Activated CD8-positive, alpha-beta memory T cell treated with anti-CD3 and anti-CD28 coated beads for 24 hours (primary cell): Measurements from ENCODE around the gene LRCH2.
"Not testable (repeated sequence)": the region's sequence is repeated elsewhere in the genome, so short reads cannot be mapped to it uniquely, and the experiment has no call there.

Source experiments
- DNase-seq: peaks from one replicate; pipeline ENCODE4 v3.0.0-alpha.2; 2020

The LRCH2 gene

DNA sequence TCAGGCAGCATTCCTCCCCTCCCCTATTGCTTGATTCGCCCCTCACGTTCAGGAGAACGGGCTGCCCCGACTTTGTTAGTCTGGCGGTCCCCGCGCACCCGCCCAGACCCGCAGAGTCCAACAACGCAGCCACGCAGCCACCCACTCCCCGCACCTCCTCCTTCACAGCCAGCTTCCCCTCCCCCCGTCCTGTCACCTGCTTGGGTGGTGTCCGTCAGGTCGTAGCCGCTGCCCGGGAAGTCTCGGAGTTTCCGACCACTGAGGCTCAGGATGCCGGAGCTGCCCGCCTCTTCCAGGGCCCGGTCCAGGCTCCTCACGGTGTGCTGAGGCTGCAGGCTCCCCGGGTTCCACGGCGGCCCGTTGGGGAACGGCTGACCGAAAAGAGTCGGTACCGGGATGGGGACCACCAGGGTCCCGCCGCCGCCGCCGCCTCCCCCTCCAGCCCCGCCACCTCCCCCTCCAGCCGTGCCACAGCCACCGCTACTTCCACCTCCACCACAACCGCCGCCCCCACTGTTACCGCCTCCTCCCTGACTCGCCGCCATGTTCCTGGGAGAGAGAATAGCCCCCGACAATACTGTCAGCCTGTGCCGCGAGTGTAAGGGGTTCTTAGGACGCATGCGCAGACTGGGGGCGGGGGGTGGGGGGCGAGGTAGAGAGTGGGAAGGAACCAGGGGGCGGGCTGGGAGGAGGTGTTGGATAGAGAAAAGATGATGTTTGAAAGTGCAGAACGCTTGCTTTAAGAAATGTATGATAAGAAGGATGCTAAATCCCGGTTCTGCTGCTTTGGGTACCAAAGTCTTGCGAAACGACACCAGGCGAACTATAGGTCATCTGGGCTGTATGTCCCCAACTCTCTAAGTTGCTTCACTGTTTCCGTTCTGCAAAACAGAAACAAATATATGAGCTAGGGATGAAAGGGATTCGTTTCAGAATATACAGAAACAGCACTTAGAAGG, at the start of gene LRCH2:
TSS of gene LRCH2 (minus strand) at position 600 of the 959 bp plus-strand sequence. CDS start at position 545, 55 bp downstream.
- no peak for DNase-seq

DNA sequence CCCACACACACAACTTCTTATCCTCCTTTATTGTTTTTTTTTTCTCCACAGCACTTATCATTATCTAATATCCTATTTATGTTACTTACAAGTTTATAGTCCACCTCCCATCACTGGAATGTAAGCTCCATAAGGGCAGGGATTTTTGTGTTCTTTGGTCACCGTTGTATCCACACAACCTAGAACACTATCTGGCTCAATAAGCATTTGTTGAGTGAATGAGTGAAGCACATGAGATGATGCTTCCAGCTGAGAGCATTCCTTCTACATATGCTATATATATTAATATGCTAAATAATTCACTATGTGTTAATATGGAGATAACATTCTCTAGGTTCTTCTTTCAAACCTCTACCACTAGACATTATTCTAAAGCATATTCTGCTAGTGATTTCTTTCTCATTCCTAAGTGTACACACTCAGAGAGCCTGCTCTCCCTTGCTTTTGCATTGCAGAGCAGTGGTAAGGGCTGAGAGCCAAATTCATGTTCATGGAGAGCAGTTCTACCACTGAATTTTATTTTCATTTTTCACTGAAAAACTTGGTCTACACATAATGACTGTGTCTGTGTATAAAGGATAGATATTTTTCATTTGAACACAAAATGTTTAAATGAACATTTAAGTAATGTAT, 35.3 kb upstream of the LRCH2 start:
- no peak for DNase-seq

DNA sequence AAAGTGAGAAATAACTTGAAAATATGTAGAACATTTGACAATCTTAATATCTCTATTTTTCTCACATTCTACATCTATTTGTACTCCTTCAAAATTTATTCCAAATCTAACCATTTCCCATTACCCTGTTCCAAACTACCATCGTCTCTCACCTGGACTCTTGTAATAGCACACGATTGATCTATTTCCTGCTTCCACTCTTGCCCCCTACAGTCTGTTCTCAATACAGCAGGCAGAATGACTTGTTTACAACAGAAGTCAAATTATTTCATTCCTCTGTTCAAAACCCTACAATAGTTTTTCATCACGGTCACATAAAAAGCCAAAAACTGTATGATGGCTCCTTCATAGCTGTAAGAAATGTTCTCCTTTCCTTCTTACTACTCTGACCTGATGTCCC, 34.5 kb upstream of the LRCH2 start:
- DNase-seq: no peak

- DNase-seq: no peak
These were observed 32.4 kb upstream of the LRCH2 start for GRCh38 chrX:115266300-115266699.

GRCh38 chrX:115264009-115264408, 30.1 kb upstream of the LRCH2 start:
- DNase-seq: no peak

- no peak for DNase-seq
These were observed 27.3 kb upstream of the LRCH2 start for GRCh38 chrX:115261148-115261547.

DNA sequence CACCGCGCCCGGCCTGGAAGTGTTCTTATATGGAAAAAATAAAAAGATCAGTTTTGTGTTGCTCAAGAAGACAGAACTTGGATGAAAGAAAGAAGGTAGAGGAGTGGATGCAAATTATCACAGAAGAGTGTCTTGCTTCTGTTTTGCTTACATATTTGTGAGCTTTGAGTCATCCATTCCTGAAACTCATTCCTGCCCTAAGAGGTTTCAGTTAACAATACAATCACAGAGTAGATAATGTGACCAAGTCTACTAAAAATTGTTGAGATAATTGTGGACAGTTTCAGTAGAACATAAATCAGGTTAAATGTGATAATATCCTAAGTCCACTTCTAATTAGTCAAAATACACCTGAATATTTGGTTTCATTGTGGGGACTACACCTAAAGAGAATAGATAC, 26.4 kb upstream of the LRCH2 start:
- no peak for DNase-seq

DNA sequence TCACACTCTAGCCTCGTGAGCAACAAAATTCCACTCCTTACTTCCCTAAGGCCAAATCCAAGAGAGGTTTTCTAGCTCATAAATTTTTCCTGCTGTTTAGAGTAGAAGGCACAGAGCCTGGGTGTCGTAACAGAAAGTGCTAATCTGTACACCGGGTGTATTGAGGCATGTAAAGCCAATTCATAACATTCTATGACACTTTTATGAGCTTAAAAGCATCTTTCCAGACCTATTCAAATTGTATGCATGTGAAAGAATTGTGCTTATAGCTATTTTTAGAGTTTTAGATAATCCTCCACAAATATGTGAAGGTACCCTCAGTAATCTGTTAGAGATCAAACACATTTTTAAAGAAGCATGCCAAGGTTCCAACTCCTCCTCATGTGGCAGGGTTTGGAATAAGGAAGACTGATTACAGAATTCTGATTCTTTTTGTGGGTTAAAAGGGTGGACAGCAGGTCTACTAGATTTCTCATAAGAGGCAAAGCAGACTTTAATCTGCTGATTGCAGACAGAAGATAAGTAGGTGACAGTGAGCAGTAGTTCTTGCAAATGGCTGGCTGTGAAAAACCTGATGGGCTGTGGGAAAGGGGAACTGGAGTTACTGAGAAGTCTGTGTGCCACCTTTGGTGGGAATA, 25.5 kb upstream of the LRCH2 start:
- no peak for DNase-seq

GRCh38 chrX:115257711-115258110, 23.8 kb upstream of the LRCH2 start:
- no peak for DNase-seq

DNA sequence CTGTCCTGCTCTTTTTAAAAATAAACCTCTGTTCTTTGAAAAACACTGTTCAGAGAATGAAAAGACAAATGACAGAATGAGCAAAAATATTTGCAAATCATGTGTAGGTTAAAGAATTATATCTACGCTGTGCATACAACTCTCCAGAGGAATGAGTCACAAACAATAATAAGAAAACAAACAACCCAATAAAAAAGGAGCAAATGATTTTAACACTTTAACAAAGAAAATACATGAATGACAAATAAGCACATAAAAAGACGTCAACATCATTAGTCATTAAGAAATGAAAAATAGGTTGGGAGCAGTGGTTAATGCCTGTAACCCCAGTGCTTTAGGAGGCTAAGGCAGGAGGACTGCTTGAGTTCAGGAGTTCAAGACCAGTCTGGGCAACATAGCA, 21.1 kb upstream of the LRCH2 start:
- DNase-seq: no peak

- no peak for DNase-seq
These were observed 17.8 kb upstream of the LRCH2 start for GRCh38 chrX:115251458-115252233.

GRCh38 chrX:115237056-115237455, 3.2 kb upstream of the LRCH2 start:
- no peak for DNase-seq

DNA sequence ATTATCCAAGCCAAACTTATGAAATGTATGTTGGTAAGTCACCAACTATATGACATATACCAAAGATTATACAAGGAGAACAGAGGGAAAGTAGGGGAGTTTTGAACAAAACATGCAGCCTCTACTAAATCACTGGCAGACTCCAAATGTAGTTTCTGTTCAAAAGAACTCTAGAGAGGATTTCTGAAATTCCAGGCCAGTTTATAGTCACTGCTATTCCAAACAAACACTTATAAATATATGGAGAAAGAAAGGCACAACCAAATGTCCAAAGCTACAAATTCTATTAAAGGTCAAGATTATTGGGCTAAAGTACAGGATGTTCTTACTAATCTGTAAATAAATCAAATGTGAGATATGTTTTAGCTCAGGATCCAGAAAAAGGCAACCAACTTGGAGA, 2.7 kb upstream of the LRCH2 start:
- DNase-seq: no peak

- no peak for DNase-seq
These were observed 565 bp upstream of the LRCH2 start for GRCh38 chrX:115234461-115234860.

GRCh38 chrX:115232933-115233496, 881 bp downstream of the LRCH2 start:
- DNase-seq: no peak

GRCh38 chrX:115229337-115230003, 4.4 kb downstream of the LRCH2 start:
- no peak for DNase-seq

DNA sequence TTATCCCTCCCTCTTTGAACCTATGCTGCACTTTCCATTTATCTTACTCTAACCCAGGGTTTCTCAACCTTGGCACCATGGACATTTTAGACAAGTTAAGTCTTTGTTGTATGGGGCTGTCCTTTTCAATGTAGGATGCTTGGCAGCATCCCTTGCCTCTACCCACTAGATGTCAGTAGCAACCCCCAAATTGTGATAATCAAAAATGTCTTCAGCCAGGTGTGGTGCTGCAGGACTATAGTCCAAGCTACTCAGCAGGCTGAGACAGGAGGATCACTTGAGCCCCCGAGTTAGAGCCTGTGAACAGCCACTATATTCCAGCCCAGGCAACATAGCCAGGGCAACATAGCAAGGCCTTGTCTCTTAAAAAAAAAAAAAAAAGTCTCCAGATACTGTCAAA, 7.0 kb downstream of the LRCH2 start:
- no peak for DNase-seq

DNA sequence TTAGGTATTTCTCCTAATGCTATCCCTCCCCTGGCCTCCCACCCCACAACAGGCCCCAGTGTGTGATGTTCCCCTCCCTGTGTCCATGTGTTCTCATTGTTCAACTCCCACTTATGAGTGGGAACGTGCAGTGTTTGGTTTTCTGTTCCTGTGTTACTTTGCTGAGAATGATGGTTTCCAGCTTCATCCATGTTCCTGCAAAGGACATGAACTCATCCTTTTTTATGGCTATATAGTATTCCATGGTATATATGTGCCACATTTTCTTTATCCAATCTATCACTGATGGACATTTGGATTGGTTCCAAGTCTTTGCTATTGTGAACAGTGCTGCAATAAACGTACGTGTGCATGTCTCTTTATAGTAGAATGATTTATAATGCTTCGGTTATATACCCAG, 16.6 kb downstream of the LRCH2 start:
- DNase-seq: not testable (repeated sequence)

DNA sequence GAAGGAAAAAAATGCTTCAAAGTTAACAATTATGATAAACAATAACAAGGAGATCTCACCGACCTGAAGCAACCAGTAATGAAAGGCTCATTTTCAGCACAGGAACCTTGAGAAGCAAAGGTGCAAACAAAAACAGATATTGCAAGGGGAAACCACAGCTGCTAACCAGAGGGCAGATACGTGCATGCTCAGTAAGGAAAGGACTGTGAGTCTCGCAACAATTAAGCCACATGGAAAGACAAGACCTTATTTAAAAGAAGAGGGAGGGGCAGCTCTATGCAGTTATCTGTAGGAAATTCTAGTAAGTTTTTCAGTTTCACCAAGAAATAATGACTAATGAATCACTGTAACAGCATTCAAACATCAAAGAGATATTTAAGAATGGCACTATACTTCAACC, 19.3 kb downstream of the LRCH2 start:
- no peak for DNase-seq

DNA sequence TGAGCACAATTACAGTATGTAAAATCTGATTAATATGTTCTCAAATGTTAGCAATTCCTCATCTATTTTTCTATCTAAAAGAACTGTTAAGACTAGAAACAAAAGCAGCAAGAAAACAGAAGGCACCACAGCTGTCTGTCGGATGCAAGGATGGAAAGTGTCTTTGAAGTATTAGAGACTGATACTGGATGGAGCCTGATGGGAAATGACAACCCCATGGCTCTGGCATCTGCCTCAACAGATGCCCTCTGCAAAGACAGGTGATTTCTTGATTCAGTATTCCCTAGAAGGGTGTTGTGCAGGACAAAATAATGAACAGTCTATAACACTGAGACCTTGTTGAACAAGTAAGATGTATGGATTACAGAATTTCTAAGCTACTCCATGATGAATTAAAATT, 19.7 kb downstream of the LRCH2 start:
- DNase-seq: no peak

- DNase-seq: not testable (repeated sequence)
These were observed 24.3 kb downstream of the LRCH2 start for GRCh38 chrX:115209547-115209946.

DNA sequence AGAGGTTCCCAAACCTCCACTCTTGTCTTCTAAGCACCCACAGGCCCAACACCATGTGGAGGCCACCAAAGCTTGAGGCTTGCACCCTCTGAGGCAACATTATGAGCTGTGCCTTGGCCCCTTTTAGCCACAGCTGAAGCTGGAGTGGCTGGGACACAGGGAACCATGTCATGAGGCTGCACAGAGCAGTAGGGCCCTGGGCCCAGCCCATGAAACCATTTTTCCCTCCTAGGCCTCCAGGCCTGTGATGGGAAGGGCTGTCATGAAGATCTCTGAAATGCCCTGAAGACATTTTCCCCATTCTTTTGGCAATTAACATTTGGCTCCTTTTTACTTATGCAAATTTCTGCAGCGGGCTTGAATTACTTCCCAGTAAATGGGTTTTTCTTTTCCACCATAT, 29.9 kb downstream of the LRCH2 start:
- DNase-seq: no peak
